Activated CD8-positive, alpha-beta T cell treated with anti-CD3 and anti-CD28 coated beads for 36 hours (primary cell): ENCODE data around the gene ACAA1. TPM values are rescaled to one million over a fixed set of nuclear protein-coding genes. Genes with fewer than 3 reads are reported as not detected.

Experiments
- ATAC-seq: fragments of 200-7000 bp; cut with Tn5 transposase; one replicate; pipeline ENCODE4 v1.10.0; 2021; ENCODE audit warnings: mild to moderate bottlenecking, moderate library complexity
- CTCF ChIA-PET: fragments of 350-600 bp; sonication (Branson Sonifier 250); formaldehyde crosslinking; loops from one replicate; lab custom pipeline; 2021; ENCODE audit warnings: antibody characterized with exemption; lab: Charles Lee
- POLR2A ChIA-PET: fragments of 350-600 bp; sonication (Branson Sonifier 250); formaldehyde crosslinking; loops from one replicate; lab custom pipeline; 2021; ENCODE audit warnings: antibody characterized with exemption; lab: Charles Lee
- DNase-seq: peaks from one replicate; pipeline ENCODE4 v3.0.0-alpha.2; 2020
- H3K27ac Mint-ChIP-seq: one replicate; pipeline ENCODE4 v1.8.0; 2021; ENCODE audit warnings: mild to moderate bottlenecking, mixed read lengths
- H3K27me3 Mint-ChIP-seq: one replicate; pipeline ENCODE4 v1.8.0; 2021; ENCODE audit warnings: mixed read lengths
- H3K36me3 Mint-ChIP-seq: one replicate; pipeline ENCODE4 v1.8.0; 2021; ENCODE audit warnings: low read depth, mixed read lengths
- H3K4me1 Mint-ChIP-seq: one replicate; pipeline ENCODE4 v1.8.0; 2021; ENCODE audit warnings: low read depth, mixed read lengths
- H3K4me3 Mint-ChIP-seq: one replicate; pipeline ENCODE4 v1.8.0; 2021; ENCODE audit warnings: mild to moderate bottlenecking, moderate library complexity, mixed read lengths
- H3K9me3 Mint-ChIP-seq: one replicate; pipeline ENCODE4 v1.8.0; 2021; ENCODE audit warnings: mixed read lengths
- intact Hi-C: fragments of 100-400 bp; cut with micrococcal nuclease; formaldehyde crosslinking; loops from one replicate; pipeline ENCODE4 v1.10.0; 2022
- total RNA-seq, 2 experiments: library from RNA; stranded (reverse); gene quantifications; one replicate each; pipeline ENCODE4 v1.2.3, GENCODE V29; 2021
- TF ChIP-seq, protein P1 (sequence below): fragments of 200-600 bp; IDR thresholded peaks from one replicate; pipeline ENCODE4 v1.8.0; 2022; ENCODE audit warnings: antibody characterized with exemption, mild to moderate bottlenecking

Gene ACAA1
- total RNA-seq, 2 experiments from 2014 or later = 70.1 to 72.0 TPM

DNA sequence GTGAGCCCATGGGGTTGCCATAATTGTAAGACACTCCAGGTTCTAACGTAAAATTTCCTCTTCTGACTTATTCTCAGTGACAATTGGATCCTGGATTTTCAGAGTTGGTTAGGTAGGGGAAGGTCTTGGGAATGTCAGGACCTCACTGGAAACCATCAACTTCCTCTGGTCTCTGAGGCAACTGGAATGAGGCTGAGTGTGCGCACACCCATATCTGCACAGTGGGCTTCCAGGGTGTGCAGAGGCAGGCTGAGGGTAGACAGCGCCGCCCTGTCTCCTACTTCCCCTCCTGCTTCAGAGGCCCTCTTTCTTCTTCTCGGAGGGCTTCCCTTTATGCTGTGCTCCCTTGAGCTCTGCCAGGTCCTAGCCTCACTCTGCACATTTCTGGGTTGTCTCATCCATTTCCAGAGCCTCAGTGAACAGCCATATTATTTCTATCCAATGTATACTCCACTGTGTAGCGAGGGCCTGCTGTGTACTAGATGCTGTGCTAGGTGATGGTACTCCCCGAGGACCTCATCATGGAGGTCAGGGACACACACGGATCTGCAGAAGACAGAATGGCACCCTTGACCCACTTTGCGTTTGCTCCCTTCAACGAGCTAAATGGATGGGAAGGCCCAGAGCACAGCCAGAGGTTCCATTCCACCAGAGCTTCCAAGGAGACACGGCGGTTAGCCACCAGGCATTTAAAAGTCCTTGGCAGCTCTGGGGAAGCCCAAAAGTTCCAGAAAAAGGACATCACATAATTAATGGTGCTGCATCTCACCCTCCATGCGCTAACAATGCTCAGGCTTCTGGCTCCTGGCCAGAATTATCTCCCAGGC, 18.3 kb downstream of the ACAA1 start:
- POLR2A ChIA-PET = interaction anchor here (0.6 to 2.1 kb wide), 3 partner anchors 13 to 23 kb away, joined by 3 to 6 read pairs (median 4); no protein-coding TSS in a partner anchor
- ATAC-seq (no peak), DNase-seq (no peak)
- Mint-ChIP-seq H3K27ac (no peak overlapping the region), H3K4me3 (no peak overlapping the region), H3K36me3 (peaks cover 17% of the 10 kb centered on the region), H3K4me1 (peaks cover 11% of the 10 kb centered on the region), H3K27me3 (no peaks in the 10 kb centered on the region), H3K9me3 (no peaks in the 10 kb centered on the region)
- TF ChIP-seq, protein P1, sequence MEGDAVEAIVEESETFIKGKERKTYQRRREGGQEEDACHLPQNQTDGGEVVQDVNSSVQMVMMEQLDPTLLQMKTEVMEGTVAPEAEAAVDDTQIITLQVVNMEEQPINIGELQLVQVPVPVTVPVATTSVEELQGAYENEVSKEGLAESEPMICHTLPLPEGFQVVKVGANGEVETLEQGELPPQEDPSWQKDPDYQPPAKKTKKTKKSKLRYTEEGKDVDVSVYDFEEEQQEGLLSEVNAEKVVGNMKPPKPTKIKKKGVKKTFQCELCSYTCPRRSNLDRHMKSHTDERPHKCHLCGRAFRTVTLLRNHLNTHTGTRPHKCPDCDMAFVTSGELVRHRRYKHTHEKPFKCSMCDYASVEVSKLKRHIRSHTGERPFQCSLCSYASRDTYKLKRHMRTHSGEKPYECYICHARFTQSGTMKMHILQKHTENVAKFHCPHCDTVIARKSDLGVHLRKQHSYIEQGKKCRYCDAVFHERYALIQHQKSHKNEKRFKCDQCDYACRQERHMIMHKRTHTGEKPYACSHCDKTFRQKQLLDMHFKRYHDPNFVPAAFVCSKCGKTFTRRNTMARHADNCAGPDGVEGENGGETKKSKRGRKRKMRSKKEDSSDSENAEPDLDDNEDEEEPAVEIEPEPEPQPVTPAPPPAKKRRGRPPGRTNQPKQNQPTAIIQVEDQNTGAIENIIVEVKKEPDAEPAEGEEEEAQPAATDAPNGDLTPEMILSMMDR = no peak
- CTCF ChIA-PET = interaction anchor here (0.6 to 4.3 kb wide), 20 partner anchors 8 to 362 kb away, joined by 3 to 20 read pairs (median 4); no protein-coding TSS in a partner anchor
- intact Hi-C loops = loop anchor here (10.0 kb wide), 1 partner anchor 366 kb away; no protein-coding TSS in a partner anchor

DNA sequence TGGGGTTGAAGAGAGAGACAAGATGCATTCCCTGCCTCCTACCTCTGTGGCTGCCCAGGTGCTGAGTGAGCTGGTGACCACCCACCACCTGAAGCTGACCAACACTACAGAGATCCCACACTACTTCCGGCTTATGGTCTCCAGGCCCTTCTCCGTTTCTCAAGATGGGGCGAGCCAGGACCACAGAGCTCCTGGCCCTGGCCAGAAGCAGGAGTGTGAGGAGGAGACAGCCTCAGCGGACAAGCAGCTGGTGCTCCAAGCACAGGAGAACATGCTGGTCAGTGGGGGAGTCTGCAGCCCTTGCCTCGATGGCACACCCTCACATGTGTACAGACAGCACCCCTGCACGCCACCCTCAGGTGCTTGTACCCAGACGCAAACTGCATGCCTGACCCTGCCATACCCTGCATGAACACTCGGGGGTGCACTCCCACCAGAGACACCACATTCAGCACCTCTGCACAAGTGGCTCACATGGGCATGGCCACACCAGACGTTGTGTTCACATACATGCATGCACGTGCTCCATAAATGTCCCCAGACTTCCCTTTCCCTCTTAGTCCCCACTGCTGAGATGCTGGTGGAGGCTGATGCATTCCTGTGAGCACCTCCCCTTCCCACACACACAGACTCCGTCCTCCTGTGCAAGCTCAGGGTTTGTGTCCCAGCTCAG, 19.0 kb downstream of the ACAA1 start:
- TF ChIP-seq, protein P1 = peak; percentile 86
- peaks cover 7% of the 10 kb centered on the region for H3K4me1 Mint-ChIP-seq
- peak; percentile 97 for ATAC-seq
- no peaks in the 10 kb centered on the region for H3K27me3 Mint-ChIP-seq
- no peak overlapping the region for H3K27ac Mint-ChIP-seq
- intact Hi-C loops = loop anchor here (10.0 kb wide), 1 partner anchor 367 kb away; no protein-coding TSS in a partner anchor
- peaks cover 12% of the 10 kb centered on the region for H3K36me3 Mint-ChIP-seq
- CTCF ChIA-PET = interaction anchor here (0.5 to 4.3 kb wide), 28 partner anchors 9 to 404 kb away, joined by 3 to 20 read pairs (median 4); no protein-coding TSS in a partner anchor
- peak; percentile 87 for DNase-seq
- H3K4me3 Mint-ChIP-seq = no peak overlapping the region
- H3K9me3 Mint-ChIP-seq = no peaks in the 10 kb centered on the region
- POLR2A ChIA-PET = interaction anchor here (0.6 to 1.6 kb wide), 4 partner anchors 15 to 23 kb away, joined by 3 to 5 read pairs (median 4); partner anchors contain the start of gene MYD88

DNA sequence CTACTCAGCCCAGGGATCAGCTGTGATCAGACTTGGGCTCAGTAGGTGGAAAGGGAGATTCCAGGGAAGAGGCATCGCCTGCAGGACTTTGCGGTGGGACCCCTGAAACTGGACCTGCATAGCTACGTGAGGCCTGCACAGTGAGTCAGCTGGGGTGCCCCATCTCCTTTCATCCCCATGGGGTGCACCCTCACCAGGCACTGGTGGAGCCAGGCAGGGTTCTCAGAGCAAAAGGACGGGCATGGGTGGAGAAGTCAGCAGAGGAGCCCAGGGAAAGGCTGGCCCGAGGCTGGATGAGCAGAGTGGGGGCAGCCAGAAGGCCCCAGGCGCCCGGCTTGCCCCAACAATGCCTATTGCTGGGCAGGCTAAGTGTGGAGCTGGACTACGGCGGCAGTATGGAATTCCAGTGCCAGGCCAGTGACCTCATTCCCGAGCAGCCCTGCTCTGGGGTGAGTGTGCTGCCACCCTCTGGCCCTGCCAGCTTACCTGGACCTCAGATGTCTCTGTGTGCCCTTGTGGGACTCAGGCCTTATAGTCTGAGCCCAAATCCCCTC, 19.7 kb downstream of the ACAA1 start:
- POLR2A ChIA-PET = interaction anchor here (0.9 to 1.2 kb wide), 4 partner anchors 13 to 250 kb away, joined by 3 to 5 read pairs (median 3); partner anchors contain the start of gene MYD88
- DNase-seq (no peak), ATAC-seq (no peak)
- TF ChIP-seq, protein P1 = no peak
- CTCF ChIA-PET = interaction anchor here (0.5 to 4.3 kb wide), 27 partner anchors 9 to 405 kb away, joined by 3 to 20 read pairs (median 4); partner anchors contain the start of gene ACAA1
- Mint-ChIP-seq H3K27me3 (no peaks in the 10 kb centered on the region), H3K36me3 (peaks cover 6% of the 10 kb centered on the region), H3K9me3 (no peaks in the 10 kb centered on the region), H3K4me1 (peaks cover 6% of the 10 kb centered on the region), H3K27ac (no peak overlapping the region), H3K4me3 (no peak overlapping the region)
- intact Hi-C loops = loop anchor here (10.0 kb wide), 1 partner anchor 368 kb away; no protein-coding TSS in a partner anchor

DNA sequence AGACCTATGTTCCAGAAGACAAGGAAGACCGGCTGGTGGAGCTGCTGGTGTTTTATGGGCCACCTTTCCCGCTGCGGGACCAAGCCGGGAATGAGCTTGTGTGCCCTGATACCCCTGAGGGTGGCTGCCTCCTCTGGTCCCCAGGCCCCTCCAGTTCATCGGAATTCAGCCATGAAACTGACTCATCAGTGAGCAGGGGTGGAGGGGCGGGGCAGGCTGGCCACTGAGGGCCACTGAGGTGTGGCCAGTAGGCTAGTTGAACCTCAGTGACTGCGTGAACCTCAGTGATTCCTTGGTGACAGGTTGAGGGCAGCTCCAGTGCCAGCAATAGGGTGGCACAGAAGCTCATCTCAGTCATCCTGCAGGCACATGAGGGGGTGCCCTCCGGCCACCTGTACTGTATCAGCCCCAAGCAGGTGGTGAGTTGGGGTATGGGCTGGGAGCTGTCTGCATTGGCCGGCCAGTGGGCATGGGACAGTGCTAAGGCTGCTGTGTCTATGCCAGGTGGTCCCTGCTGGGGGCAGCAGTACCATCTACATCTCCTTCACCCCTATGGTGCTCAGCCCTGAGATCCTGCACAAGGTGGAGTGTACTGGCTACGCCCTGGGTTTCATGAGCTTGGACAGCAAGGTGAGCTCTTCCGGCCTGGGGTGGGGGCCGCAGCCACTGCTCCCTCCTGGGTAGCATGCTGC, 20.3 kb downstream of the ACAA1 start:
- intact Hi-C loops = loop anchor here (10.0 kb wide), 1 partner anchor 368 kb away; no protein-coding TSS in a partner anchor
- TF ChIP-seq, protein P1 = no peak
- no peak for ATAC-seq

More for the DNA sequence above, 20.3 kb downstream of the ACAA1 start:
- peaks cover 6% of the 10 kb centered on the region for H3K4me1 Mint-ChIP-seq
- CTCF ChIA-PET = interaction anchor here (0.8 to 4.3 kb wide), 13 partner anchors 20 to 405 kb away, joined by 3 to 20 read pairs (median 4); partner anchors contain the start of gene ACAA1
- no peaks in the 10 kb centered on the region for H3K9me3 Mint-ChIP-seq
- H3K4me3 Mint-ChIP-seq = no peak overlapping the region
- POLR2A ChIA-PET = interaction anchor here (0.6 to 1.2 kb wide), 5 partner anchors 13 to 251 kb away, joined by 3 to 5 read pairs (median 3); partner anchors contain the start of gene MYD88
- H3K27me3 Mint-ChIP-seq = no peaks in the 10 kb centered on the region
- DNase-seq = no peak
- peaks cover 2% of the 10 kb centered on the region for H3K36me3 Mint-ChIP-seq
- no peak overlapping the region for H3K27ac Mint-ChIP-seq
